Measurements from ENCODE around the gene SMG6. TPM values are rescaled to one million over a fixed set of nuclear protein-coding genes. Genes with fewer than 3 reads are reported as not detected.
"Not testable (repeated sequence)": the region's sequence is repeated elsewhere in the genome, so short reads cannot be mapped to it uniquely, and the experiment has no call there.

SMG6 gene
- polyA plus RNA-seq, 1 experiment, result 27.3 TPM

DNA sequence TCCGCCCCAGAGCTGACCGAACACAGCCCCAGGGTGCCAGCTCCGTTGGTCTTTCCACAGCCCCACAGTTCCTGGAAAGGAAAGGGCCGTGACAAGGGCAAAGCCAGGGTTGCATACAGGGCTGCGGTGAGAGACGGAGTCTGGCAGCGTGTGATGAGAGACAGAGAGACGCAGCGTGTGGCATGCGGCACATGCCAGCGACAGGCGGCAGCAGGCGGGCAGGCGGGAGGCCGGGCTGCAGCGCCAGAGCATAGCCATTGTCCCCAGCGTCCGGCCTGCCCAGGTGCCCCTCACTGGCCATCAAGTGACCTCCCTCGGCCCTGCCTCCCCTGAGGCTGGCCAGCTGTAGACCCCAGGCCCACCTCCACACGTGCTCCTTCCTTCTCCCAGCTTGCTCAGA is 287.1 kb downstream of the SMG6 start:
- Histone ChIP-seq H3K27ac (ENCODE audit: low read depth, low read length) (no peak overlapping the region), H3K4me3 (ENCODE audit: low read depth, low read length) (no peak overlapping the region), H3K9me3 (ENCODE audit: control insufficient read depth, insufficient read depth, low read length) (peaks cover 9% of the 10 kb centered on the region; the same call in 1 of the 2 replicates), H3K27me3 (ENCODE audit: control insufficient read depth, insufficient read depth, low read length) (peaks cover 60% of the 10 kb centered on the region)
- DNase-seq (ENCODE audit: low read depth, low spot score), result no peak
- TF ChIP-seq, protein P1, sequence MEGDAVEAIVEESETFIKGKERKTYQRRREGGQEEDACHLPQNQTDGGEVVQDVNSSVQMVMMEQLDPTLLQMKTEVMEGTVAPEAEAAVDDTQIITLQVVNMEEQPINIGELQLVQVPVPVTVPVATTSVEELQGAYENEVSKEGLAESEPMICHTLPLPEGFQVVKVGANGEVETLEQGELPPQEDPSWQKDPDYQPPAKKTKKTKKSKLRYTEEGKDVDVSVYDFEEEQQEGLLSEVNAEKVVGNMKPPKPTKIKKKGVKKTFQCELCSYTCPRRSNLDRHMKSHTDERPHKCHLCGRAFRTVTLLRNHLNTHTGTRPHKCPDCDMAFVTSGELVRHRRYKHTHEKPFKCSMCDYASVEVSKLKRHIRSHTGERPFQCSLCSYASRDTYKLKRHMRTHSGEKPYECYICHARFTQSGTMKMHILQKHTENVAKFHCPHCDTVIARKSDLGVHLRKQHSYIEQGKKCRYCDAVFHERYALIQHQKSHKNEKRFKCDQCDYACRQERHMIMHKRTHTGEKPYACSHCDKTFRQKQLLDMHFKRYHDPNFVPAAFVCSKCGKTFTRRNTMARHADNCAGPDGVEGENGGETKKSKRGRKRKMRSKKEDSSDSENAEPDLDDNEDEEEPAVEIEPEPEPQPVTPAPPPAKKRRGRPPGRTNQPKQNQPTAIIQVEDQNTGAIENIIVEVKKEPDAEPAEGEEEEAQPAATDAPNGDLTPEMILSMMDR (IDR thresholded peaks at IDR 0.05; ENCODE audit: low read depth, low read length), result no peak
- POLR2A ChIA-PET, result no interaction called here
- CTCF ChIA-PET, result no interaction called here

DNA sequence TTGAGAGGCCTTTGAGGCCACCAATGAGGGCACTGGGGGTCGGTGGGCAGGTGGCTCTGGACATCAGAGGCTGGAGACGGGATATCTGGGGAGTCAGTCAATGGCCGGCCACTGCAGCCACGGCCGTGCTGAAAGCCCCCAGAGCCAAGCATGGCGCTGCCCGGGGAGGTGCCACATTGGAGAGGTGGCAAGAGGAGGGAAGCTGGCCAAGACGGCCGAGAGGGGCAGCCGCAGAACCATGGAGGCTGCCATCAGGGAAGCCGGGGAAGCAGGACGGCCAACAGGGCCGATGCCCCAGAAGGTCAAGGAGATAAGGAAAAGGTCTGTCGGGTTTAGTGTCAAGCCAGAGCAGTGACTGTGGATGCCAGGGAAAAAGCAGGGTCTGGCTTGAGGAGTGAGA is 288.3 kb downstream of the SMG6 start:
- Histone ChIP-seq H3K9me3 (ENCODE audit: control insufficient read depth, insufficient read depth, low read length) (peaks cover 9% of the 10 kb centered on the region; the same call in 1 of the 2 replicates), H3K27ac (ENCODE audit: low read depth, low read length) (no peak overlapping the region), H3K4me3 (ENCODE audit: low read depth, low read length) (no peak overlapping the region), H3K27me3 (ENCODE audit: control insufficient read depth, insufficient read depth, low read length) (peaks cover 49% of the 10 kb centered on the region)
- DNase-seq (ENCODE audit: low read depth, low spot score), result no peak
- CTCF ChIA-PET, result interaction anchor here (0.6 kb wide), 1 partner anchor 1825 kb away, joined by 3 read pairs; no protein-coding TSS in a partner anchor
- TF ChIP-seq, protein P1 (IDR thresholded peaks at IDR 0.05; ENCODE audit: low read depth, low read length), result no peak
- POLR2A ChIA-PET, result no interaction called here

DNA sequence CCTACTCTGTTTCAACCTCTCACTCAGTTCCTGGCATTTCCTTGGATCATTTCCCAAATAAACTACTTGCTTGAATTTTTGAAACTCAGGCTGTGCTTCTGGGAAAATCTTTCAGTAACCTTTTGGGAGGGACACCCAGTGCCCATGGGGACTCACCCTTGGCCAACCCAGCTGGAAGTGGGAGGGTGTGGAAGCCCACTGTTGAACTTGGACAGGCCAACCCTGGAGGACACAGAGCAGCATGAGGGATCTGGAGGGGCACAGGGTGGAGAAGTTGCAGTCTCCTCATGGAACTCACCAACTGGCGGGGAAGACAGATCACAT is 289.6 kb downstream of the SMG6 start:
- Histone ChIP-seq H3K27ac (ENCODE audit: low read depth, low read length) (no peak overlapping the region), H3K9me3 (ENCODE audit: control insufficient read depth, insufficient read depth, low read length) (peaks cover 9% of the 10 kb centered on the region; the same call in 1 of the 2 replicates), H3K27me3 (ENCODE audit: control insufficient read depth, insufficient read depth, low read length) (peaks cover 35% of the 10 kb centered on the region), H3K4me3 (ENCODE audit: low read depth, low read length) (no peak overlapping the region)
- TF ChIP-seq, protein P1 (IDR thresholded peaks at IDR 0.05; ENCODE audit: low read depth, low read length), result no peak
- ChIA-PET POLR2A (no interaction called here), CTCF (no interaction called here)
- DNase-seq (ENCODE audit: low read depth, low spot score), result no peak

DNA sequence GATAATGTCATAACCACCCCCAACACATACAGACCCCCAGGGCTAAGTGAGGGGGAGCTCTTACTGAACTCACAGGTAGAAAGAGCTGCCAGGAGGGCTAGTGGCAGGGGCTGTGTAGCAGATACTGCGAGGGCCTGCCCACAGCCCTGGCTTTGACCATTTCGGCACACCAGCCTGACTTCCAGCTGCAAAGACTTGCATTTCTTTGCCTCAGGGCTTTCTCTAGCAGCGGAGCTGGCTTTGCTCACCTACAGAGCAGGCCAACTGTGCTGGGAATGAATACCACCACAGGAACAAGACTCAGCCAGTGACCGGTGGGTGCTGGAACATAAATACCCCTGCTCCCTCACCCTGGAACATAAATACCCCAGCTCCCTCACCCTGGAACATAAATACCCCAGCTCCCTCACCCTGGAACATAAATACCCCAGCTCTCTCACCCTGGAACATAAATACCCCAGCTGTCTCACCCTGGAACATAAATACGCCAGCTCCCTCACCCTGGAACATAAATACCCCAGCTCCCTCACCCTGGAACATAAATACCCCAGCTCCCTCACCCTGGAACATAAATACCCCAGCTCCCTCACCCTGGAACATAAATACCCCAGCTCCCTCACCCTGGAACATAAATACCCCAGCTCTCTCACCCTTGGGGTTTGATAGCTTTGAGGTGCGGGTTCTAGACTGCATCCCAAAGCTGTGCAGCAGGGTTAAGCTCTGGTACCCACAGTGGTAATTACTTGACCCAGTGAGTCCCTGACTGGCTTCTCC is 290.2 kb downstream of the SMG6 start:
- H3K9me3 ChIP-seq (ENCODE audit: control insufficient read depth, insufficient read depth, low read length); H3K27ac ChIP-seq (ENCODE audit: low read depth, low read length); POLR2A ChIA-PET; H3K4me3 ChIP-seq (ENCODE audit: low read depth, low read length); DNase-seq (ENCODE audit: low read depth, low spot score): not testable (repeated sequence)
- peaks cover 30% of the 10 kb centered on the region for H3K27me3 ChIP-seq (ENCODE audit: control insufficient read depth, insufficient read depth, low read length)
- CTCF ChIA-PET, result interaction anchor here (0.6 kb wide), 1 partner anchor 105 kb away, joined by 3 read pairs; no protein-coding TSS in a partner anchor

DNA sequence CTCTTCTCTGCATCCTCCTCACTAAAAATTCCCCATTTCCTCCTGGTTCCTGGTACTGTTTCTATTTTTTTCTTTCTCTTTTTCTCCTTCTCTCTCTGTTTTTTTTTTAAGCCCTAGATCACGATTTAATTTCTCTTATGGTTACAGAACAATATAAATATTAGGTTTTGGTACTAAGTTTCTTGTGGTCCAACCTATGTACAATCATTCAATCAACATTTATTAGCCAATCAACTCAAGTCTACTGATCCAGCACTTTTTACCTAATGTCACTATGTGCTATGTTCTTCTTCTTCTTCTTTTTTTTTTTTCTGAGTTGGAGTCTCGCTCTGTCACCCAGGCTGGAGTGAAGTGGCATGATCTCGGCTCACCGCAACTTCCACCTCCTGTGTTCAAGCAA is 291.1 kb downstream of the SMG6 start:
- POLR2A ChIA-PET, result no interaction called here
- no peak for DNase-seq (ENCODE audit: low read depth, low spot score)
- Histone ChIP-seq H3K27me3 (ENCODE audit: control insufficient read depth, insufficient read depth, low read length) (peaks cover 21% of the 10 kb centered on the region), H3K9me3 (ENCODE audit: control insufficient read depth, insufficient read depth, low read length) (peaks cover 9% of the 10 kb centered on the region; the same call in 1 of the 2 replicates), H3K27ac (ENCODE audit: low read depth, low read length) (no peak overlapping the region), H3K4me3 (ENCODE audit: low read depth, low read length) (no peak overlapping the region)
- TF ChIP-seq, protein P1 (IDR thresholded peaks at IDR 0.05; ENCODE audit: low read depth, low read length), result no peak
- CTCF ChIA-PET, result no interaction called here
